A673 (cell line): ENCODE measurements around the gene TPD52L2. TPM values are rescaled to one million over a fixed set of nuclear protein-coding genes. Genes with fewer than 3 reads are reported as not detected.
"Not testable (repeated sequence)": the region's sequence is repeated elsewhere in the genome, so short reads cannot be mapped to it uniquely, and the experiment has no call there.

Source experiments
- BruUV-seq: library from RNA; stranded (reverse); fragments of 400-500 nt; replicated peaks from 2 replicates; lab custom pipeline; 2021; lab: Mats Ljungman, UMichigan
- CTCF ChIA-PET: fragments of 300-600 bp; sonication (Branson Sonifier 250); formaldehyde crosslinking; loops from one replicate; lab custom pipeline; 2022; ENCODE audit warnings: antibody characterized with exemption; lab: Charles Lee
- POLR2A ChIA-PET: fragments of 300-600 bp; sonication (Branson Sonifier 250); formaldehyde crosslinking; loops from one replicate; lab custom pipeline; 2022; ENCODE audit warnings: antibody characterized with exemption; ENCODE audit not compliant: low non-redundant PET; lab: Charles Lee
- DNase-seq: peaks from one replicate; pipeline ENCODE4 v3.0.0-alpha.2; 2015; ENCODE audit warnings: low spot score
- H3K27ac ChIP-seq: fragments of 200-600 bp; sonication (generic); 2 replicates; pipeline ENCODE4 v1.5.1; 2016; ENCODE audit warnings: mixed run types, low read depth, mild to moderate bottlenecking, mixed read lengths, antibody characterized with exemption, low read length; ENCODE audit not compliant: poor library complexity, severe bottlenecking
- H3K27me3 ChIP-seq: fragments of 200-600 bp; sonication (generic); replicated peaks from 2 replicates; pipeline ENCODE4 v1.6.1; 2017; ENCODE audit warnings: mixed run types, low read depth, mild to moderate bottlenecking, mixed read lengths, antibody characterized with exemption, low read length; ENCODE audit not compliant: insufficient read depth, poor library complexity
- H3K36me3 ChIP-seq: fragments of 200-600 bp; sonication (generic); 2 replicates; pipeline ENCODE4 v1.6.1; 2016; ENCODE audit warnings: mixed run types, mild to moderate bottlenecking, mixed read lengths, antibody characterized with exemption, low read length; ENCODE audit not compliant: insufficient read depth, poor library complexity, severe bottlenecking
- H3K4me1 ChIP-seq: fragments of 200-600 bp; sonication (generic); 2 replicates; pipeline ENCODE4 v1.6.1; 2017; ENCODE audit warnings: mixed run types, mild to moderate bottlenecking, mixed read lengths, antibody characterized with exemption, low read length; ENCODE audit not compliant: insufficient read depth, poor library complexity, severe bottlenecking
- H3K4me3 ChIP-seq: fragments of 200-600 bp; sonication (generic); 2 replicates; pipeline ENCODE4 v1.5.1; 2016; ENCODE audit warnings: low read depth, mixed run types, mild to moderate bottlenecking, mixed read lengths, low read length; ENCODE audit not compliant: poor library complexity, severe bottlenecking
- H3K9me3 ChIP-seq: fragments of 200-600 bp; sonication (generic); 2 replicates; pipeline ENCODE4 v1.6.1; 2016; ENCODE audit warnings: mixed run types, low read depth, mild to moderate bottlenecking, mixed read lengths, antibody characterized with exemption, low read length; ENCODE audit not compliant: poor library complexity, severe bottlenecking
- EZH2 ChIP-seq: fragments of 200-600 bp; sonication (generic); IDR thresholded peaks from 2 replicates; pipeline ENCODE4 v1.6.1; 2017; ENCODE audit warnings: borderline replicate concordance, low read depth, mild to moderate bottlenecking, mixed read lengths, antibody characterized with exemption, low read length; ENCODE audit not compliant: poor library complexity, severe bottlenecking
- intact Hi-C: fragments of 100-400 bp; cut with micrococcal nuclease; formaldehyde crosslinking; loops from one replicate; pipeline ENCODE4 v1.10.0; 2022; ENCODE audit not compliant: unreplicated experiment
- total RNA-seq: library from RNA; stranded (reverse); gene quantifications from 2 replicates; pipeline ENCODE4 v1.2.3, GENCODE V29; 2021
- TF ChIP-seq, protein P1 (sequence below): fragments of 300-800, 200-600 bp; sonication (generic); conservative IDR thresholded peaks from 2 replicates; pipeline ENCODE4 v1.5.1; 2017; ENCODE audit warnings: low read depth, mild to moderate bottlenecking, antibody characterized with exemption, low read length, moderate library complexity, mixed read lengths

TPD52L2 gene
- total RNA-seq, 1 experiment from 2014 or later: 89.9 TPM

DNA sequence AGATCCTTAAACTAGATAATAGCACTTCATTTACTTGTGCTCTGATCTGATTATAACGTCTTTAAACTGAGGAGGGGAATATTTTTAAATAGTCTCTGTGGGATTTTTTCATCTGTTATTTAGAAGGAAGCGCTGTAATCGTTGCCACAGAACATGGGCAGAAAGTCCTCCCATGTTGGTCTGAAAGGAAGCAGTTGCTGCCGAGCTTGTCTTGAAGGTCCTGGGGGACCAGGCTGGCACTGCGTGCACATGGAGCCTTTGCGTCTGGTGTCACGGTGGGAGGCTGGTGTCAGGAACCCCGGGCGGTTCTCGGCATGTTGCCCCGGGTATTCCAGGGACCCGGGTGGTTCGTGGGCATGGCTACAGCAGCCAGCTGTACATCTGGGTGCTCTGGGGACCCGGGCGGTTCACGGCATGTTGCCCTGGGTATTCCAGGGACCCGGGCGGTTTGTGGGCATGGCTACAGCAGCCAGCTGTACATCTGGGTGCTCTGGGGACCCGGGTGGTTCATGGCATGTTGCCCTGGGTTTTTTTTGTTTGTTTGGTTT lies 11.5 kb downstream of the TPD52L2 start:
- H3K36me3 ChIP-seq: peaks cover 28% of the 10 kb centered on the region
- CTCF ChIA-PET: no interaction called here
- no peak for DNase-seq
- no peak overlapping the region for H3K4me3 ChIP-seq
- POLR2A ChIA-PET: no interaction called here
- no TSS peak for BruUV-seq
- intact Hi-C loops: no loop called here
- no peaks in the 10 kb centered on the region for H3K9me3 ChIP-seq
- no peaks in the 10 kb centered on the region for H3K4me1 ChIP-seq
- no peak overlapping the region for H3K27ac ChIP-seq
- TF ChIP-seq EZH2: no peak
- TF ChIP-seq, protein P1, sequence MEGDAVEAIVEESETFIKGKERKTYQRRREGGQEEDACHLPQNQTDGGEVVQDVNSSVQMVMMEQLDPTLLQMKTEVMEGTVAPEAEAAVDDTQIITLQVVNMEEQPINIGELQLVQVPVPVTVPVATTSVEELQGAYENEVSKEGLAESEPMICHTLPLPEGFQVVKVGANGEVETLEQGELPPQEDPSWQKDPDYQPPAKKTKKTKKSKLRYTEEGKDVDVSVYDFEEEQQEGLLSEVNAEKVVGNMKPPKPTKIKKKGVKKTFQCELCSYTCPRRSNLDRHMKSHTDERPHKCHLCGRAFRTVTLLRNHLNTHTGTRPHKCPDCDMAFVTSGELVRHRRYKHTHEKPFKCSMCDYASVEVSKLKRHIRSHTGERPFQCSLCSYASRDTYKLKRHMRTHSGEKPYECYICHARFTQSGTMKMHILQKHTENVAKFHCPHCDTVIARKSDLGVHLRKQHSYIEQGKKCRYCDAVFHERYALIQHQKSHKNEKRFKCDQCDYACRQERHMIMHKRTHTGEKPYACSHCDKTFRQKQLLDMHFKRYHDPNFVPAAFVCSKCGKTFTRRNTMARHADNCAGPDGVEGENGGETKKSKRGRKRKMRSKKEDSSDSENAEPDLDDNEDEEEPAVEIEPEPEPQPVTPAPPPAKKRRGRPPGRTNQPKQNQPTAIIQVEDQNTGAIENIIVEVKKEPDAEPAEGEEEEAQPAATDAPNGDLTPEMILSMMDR: no peak
- no peaks in the 10 kb centered on the region for H3K27me3 ChIP-seq

DNA sequence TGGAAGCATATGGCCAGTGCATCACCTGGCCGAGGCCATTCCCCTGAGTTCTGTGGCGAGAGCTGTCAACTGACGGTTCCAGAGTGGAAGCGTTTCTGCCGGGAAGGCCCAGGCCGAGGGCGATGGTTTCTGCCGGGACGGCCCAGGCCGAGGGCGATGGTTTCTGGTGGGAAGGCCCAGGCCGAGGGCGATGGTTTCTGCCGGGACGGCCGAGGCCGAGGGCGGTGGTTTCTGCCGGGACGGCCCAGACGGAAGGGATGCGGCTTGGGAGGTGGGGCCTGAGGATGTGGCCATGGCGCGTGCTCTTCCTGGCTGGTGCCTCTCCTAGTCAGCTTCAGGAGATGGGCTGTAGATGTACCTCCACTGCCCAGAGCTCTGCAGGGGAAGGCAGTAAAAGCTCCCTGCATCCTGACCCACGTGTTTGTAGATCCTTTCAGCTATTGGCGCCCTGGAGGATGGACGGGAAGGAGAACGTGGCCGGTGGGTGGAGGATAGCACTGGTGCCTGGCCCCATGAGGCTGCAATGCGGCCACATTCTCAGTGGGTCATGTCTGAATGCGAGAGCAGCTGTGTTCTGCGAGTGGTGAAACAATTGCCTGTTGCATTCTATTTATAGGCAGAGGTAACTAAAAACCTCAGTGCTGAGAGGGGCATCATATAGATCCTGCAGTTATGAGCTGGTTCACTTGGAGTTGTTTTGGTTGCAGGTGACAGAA lies 12.8 kb downstream of the TPD52L2 start:
- no peak for DNase-seq
- Histone ChIP-seq H3K4me1 (no peaks in the 10 kb centered on the region), H3K36me3 (peaks cover 34% of the 10 kb centered on the region), H3K4me3 (no peak overlapping the region), H3K9me3 (no peaks in the 10 kb centered on the region), H3K27me3 (no peaks in the 10 kb centered on the region), H3K27ac (no peak overlapping the region)
- no TSS peak for BruUV-seq
- TF ChIP-seq EZH2: no peak
- TF ChIP-seq, protein P1: no peak
- ChIA-PET CTCF (no interaction called here), POLR2A (no interaction called here)
- intact Hi-C loops: no loop called here

DNA sequence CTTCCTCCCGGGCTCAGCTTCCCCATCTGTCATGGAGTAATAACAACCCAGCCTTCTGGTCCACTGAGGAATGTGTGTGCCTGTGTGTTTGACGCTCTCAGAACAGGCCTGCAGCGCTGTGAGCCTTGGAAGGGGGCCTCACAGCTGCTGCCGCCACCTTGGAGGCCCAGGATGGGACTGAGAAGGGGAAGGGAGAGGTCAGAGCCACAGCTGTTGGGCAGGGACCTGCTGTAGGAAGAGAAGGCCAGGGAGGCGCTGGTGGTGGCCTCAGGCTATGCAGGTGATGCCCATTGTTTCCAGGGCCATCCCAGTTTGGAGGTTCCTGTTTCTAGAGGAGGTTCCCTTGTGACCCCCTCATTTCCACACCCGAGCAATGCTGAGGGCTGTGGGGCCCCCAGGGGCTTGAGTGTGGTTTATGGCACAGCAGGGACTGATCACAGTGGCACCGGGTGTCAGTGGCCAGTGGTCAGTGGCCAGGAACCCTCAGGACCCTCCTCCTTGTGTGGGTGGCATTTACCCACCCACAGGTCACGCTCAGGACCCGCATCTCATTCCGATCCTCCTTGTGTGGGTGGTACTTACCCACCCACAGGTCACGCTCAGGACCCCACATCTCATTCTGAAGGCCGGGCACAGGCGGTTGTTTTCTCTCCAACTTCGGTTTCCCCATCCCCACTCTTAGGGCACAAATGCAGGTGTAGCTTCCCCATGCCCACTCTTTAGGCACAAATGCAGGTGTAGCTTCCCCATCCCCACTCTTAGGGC lies 14.0 kb downstream of the TPD52L2 start:
- H3K9me3 ChIP-seq: no peaks in the 10 kb centered on the region
- no peaks in the 10 kb centered on the region for H3K27me3 ChIP-seq
- ChIA-PET CTCF (no interaction called here), POLR2A (no interaction called here)
- H3K4me1 ChIP-seq: no peaks in the 10 kb centered on the region
- intact Hi-C loops: no loop called here
- DNase-seq: no peak
- no TSS peak for BruUV-seq
- no peak overlapping the region for H3K27ac ChIP-seq
- no peak overlapping the region for H3K4me3 ChIP-seq
- no peak for TF ChIP-seq EZH2
- TF ChIP-seq, protein P1: no peak
- peaks cover 30% of the 10 kb centered on the region for H3K36me3 ChIP-seq

DNA sequence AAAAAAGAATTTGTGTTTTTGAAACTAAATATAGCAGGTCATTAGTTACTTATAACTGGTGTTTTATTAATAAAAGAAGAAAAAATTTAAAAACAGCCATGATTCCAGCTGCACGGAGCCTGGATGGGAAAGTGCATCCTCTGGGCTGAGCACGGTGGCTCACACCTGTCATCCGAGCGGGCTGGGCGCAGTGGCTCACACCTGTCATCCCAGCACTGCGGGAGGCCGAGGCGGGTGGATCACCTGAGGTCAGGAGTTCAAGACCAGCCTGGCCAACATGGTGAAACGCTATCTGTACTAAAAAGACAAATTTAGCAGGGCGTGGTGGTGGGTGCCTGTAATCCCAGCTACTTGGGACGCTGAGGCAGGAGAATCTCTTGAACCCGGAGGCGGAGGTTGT lies 15.8 kb downstream of the TPD52L2 start:
- CTCF ChIA-PET: interaction anchor here (0.6 kb wide), 1 partner anchor 239 kb away, joined by 4 read pairs; no protein-coding TSS in a partner anchor
- H3K27ac ChIP-seq, H3K9me3 ChIP-seq, POLR2A ChIA-PET, BruUV-seq, H3K27me3 ChIP-seq, H3K4me3 ChIP-seq, DNase-seq, H3K4me1 ChIP-seq, intact Hi-C loops: not testable (repeated sequence)
- peaks cover 15% of the 10 kb centered on the region for H3K36me3 ChIP-seq
